PC-9 (cell line): ENCODE results near the gene MYO18B. TPM values are rescaled to one million over a fixed set of nuclear protein-coding genes. Genes with fewer than 3 reads are reported as not detected.
A peak's percentile ranks its signal among the peaks of the same experiment; 100 is the strongest.

Experiments
- BruUV-seq: library from RNA; stranded (reverse); fragments of 400-500 nt; replicated peaks from 2 replicates; lab custom pipeline; 2021; lab: Mats Ljungman, UMichigan
- CTCF ChIA-PET: fragments of 300-600 bp; sonication (Branson Sonifier 250); formaldehyde crosslinking; loops from one replicate; lab custom pipeline; 2022; ENCODE audit warnings: antibody characterized with exemption; lab: Charles Lee
- POLR2A ChIA-PET: fragments of 300-600 bp; sonication (Branson Sonifier 250); formaldehyde crosslinking; loops from one replicate; lab custom pipeline; 2022; ENCODE audit warnings: antibody characterized with exemption; ENCODE audit not compliant: unreplicated experiment; lab: Charles Lee
- DNase-seq, 2 experiments: peaks; one replicate each; pipeline versions ENCODE4 v3.0.0 to v3.0.0-alpha.2; 2015 to 2022; ENCODE audit warnings: mixed read lengths in 1 of 2
- H2AFZ ChIP-seq: fragments of 200-600 bp; sonication (generic); 2 replicates; pipeline ENCODE4 v1.8.1; 2017; ENCODE audit warnings: antibody characterized with exemption
- H3F3A ChIP-seq: fragments of 200-600 bp; sonication (generic); 2 replicates; pipeline ENCODE4 v1.8.1; 2017; ENCODE audit warnings: antibody characterized with exemption, mild to moderate bottlenecking, low read depth; ENCODE audit not compliant: insufficient read depth
- H3K27ac ChIP-seq: fragments of 200-600 bp; sonication (generic); 2 replicates; pipeline ENCODE4 v1.6.1; 2016; ENCODE audit warnings: mixed run types
- H3K27me3 ChIP-seq: fragments of 200-600 bp; sonication (generic); 2 replicates; pipeline ENCODE4 v1.6.1; 2016; ENCODE audit warnings: low read depth, mixed run types; ENCODE audit not compliant: insufficient read depth
- H3K36me3 ChIP-seq: fragments of 200-600 bp; sonication (generic); 2 replicates; pipeline ENCODE4 v1.6.1; 2016; ENCODE audit warnings: low read depth, mixed run types
- H3K4me1 ChIP-seq: fragments of 200-600 bp; sonication (generic); replicated peaks from 2 replicates; pipeline ENCODE4 v1.6.1; 2016; ENCODE audit warnings: mixed run types; ENCODE audit not compliant: insufficient read depth
- H3K4me2 ChIP-seq: fragments of 200-600 bp; sonication (generic); 2 replicates; pipeline ENCODE4 v1.6.1; 2017; ENCODE audit warnings: mixed run types
- H3K4me3 ChIP-seq: fragments of 200-600 bp; sonication (generic); 2 replicates; pipeline ENCODE4 v1.6.1; 2016; ENCODE audit warnings: mixed run types
- H3K79me2 ChIP-seq: fragments of 200-600 bp; sonication (generic); 2 replicates; pipeline ENCODE4 v1.6.1; 2017; ENCODE audit warnings: low read depth, mixed run types
- H3K9me2 ChIP-seq: fragments of 200-600 bp; sonication (generic); 2 replicates; pipeline ENCODE4 v1.8.1; 2017; ENCODE audit warnings: mild to moderate bottlenecking; ENCODE audit not compliant: insufficient read depth
- H3K9me3 ChIP-seq: fragments of 200-600 bp; sonication (generic); 2 replicates; pipeline ENCODE4 v1.8.1; 2016; ENCODE audit warnings: low read depth; ENCODE audit not compliant: insufficient read depth
- H4K20me1 ChIP-seq: fragments of 200-600 bp; sonication (generic); 2 replicates; pipeline ENCODE4 v1.8.1; 2017; ENCODE audit not compliant: insufficient read depth
- EZH2 ChIP-seq: fragments of 200-600 bp; sonication (generic); IDR thresholded peaks from 2 replicates; pipeline ENCODE4 v1.8.0; 2017; ENCODE audit warnings: antibody characterized with exemption, low read depth
- intact Hi-C: fragments of 100-400 bp; cut with micrococcal nuclease; formaldehyde crosslinking; loops from one replicate; pipeline ENCODE4 v1.10.0; 2022; ENCODE audit not compliant: unreplicated experiment
- total RNA-seq: library from RNA; stranded (reverse); gene quantifications from 2 replicates; pipeline ENCODE4 v1.2.3, GENCODE V29; 2021
- TF ChIP-seq, protein P1 (sequence below): fragments of 200-600 bp; sonication (generic); conservative IDR thresholded peaks from 2 replicates; pipeline ENCODE4 v1.6.1; 2017; ENCODE audit warnings: mixed run types, antibody characterized with exemption, mild to moderate bottlenecking, moderate library complexity

Gene MYO18B
- total RNA-seq, 1 experiment from 2014 or later = not detected

DNA sequence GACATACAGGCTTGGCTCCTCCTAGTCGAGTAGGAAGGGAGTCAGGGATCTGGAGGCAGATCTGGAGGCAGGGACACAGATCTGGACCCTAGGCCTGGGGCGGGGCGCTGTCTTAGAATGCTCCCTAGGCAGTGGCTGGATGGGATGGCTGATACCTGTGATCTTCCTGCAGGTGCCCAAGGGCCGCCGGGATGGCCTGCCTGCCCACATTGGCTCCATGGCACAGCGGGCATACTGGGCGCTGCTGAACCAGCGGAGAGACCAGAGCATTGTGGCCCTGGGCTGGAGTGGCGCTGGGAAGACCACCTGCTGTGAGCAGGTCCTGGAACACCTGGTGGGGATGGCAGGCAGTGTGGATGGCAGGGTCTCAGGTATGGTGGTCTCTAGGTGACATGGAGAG is 35.4 kb downstream of the MYO18B start:
- no TSS peak for BruUV-seq
- Histone ChIP-seq H3K9me3 (no peaks in the 10 kb centered on the region), H3K4me2 (no peak overlapping the region), H3F3A (no peaks in the 10 kb centered on the region), H3K79me2 (no peaks in the 10 kb centered on the region), H2AFZ (no peak overlapping the region), H3K9me2 (no peaks in the 10 kb centered on the region), H3K27ac (no peak overlapping the region), H4K20me1 (no peaks in the 10 kb centered on the region; the same call in 1 of the 2 replicates), H3K4me1 (no peaks in the 10 kb centered on the region), H3K27me3 (peaks cover 45% of the 10 kb centered on the region), H3K4me3 (no peak overlapping the region), H3K36me3 (no peaks in the 10 kb centered on the region)
- intact Hi-C loops = loop anchor here (10.0 kb wide), 3 partner anchors 73 to 573 kb away; no protein-coding TSS in a partner anchor
- POLR2A ChIA-PET = no interaction called here
- TF ChIP-seq, protein P1, sequence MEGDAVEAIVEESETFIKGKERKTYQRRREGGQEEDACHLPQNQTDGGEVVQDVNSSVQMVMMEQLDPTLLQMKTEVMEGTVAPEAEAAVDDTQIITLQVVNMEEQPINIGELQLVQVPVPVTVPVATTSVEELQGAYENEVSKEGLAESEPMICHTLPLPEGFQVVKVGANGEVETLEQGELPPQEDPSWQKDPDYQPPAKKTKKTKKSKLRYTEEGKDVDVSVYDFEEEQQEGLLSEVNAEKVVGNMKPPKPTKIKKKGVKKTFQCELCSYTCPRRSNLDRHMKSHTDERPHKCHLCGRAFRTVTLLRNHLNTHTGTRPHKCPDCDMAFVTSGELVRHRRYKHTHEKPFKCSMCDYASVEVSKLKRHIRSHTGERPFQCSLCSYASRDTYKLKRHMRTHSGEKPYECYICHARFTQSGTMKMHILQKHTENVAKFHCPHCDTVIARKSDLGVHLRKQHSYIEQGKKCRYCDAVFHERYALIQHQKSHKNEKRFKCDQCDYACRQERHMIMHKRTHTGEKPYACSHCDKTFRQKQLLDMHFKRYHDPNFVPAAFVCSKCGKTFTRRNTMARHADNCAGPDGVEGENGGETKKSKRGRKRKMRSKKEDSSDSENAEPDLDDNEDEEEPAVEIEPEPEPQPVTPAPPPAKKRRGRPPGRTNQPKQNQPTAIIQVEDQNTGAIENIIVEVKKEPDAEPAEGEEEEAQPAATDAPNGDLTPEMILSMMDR = no peak
- no peak for TF ChIP-seq EZH2
- DNase-seq = no peak
- CTCF ChIA-PET = no interaction called here

DNA sequence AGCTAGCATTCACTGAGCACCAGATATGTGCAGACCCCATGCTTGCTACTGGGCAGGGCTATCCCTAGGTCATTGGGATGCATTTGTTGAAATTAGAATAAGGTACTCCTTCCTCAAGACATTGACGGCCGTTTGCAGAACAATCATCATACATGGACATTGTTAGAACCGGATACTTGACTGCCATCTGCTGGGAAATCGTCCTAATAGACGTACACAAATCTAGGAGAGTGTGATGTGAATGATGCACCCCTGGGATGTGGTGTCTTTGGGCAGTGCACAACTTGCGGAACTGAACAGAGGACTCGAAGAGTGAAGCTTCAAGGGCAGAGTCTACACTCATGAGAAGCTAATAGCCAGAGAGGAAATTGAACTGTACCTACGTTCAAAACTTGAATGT is 35.9 kb downstream of the MYO18B start:
- POLR2A ChIA-PET = no interaction called here
- TF ChIP-seq, protein P1 = peak; percentile 46
- no peak for TF ChIP-seq EZH2
- H3K9me3 ChIP-seq = no peaks in the 10 kb centered on the region
- no peaks in the 10 kb centered on the region for H3F3A ChIP-seq
- CTCF ChIA-PET = no interaction called here
- H3K4me3 ChIP-seq = no peak overlapping the region
- no TSS peak for BruUV-seq
- H3K79me2 ChIP-seq = no peaks in the 10 kb centered on the region
- no peak for DNase-seq
- no peak overlapping the region for H2AFZ ChIP-seq
- peaks cover 48% of the 10 kb centered on the region for H3K27me3 ChIP-seq
- intact Hi-C loops = loop anchor here (10.0 kb wide), 3 partner anchors 73 to 573 kb away; no protein-coding TSS in a partner anchor
- H3K4me2 ChIP-seq = no peak overlapping the region
- H3K27ac ChIP-seq = no peak overlapping the region
- no peaks in the 10 kb centered on the region for H3K36me3 ChIP-seq
- H3K4me1 ChIP-seq = no peaks in the 10 kb centered on the region
- H4K20me1 ChIP-seq = no peaks in the 10 kb centered on the region; the same call in 1 of the 2 replicates
- no peaks in the 10 kb centered on the region for H3K9me2 ChIP-seq

DNA sequence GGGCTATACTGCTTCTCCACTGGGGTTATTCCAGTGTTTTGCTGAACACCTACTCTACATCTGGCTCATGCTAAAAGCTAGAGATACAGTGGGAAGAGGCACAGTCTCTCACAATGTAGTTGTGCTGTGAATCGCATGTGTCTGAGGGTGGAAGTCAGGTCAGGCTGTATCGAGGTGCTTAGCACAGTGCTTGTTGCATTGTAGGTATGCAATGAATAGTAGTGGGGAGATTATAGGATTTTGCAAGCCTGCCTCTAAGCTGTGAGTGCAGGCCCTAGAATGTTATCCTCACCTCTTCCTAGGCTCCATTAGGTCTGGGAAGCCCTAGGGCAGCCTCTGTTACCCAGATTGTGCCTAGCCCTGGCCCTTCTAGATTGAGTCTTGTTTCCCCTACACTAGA is 37.4 kb downstream of the MYO18B start:
- Histone ChIP-seq H3K9me2 (no peaks in the 10 kb centered on the region), H3K79me2 (no peaks in the 10 kb centered on the region), H3K27ac (no peak overlapping the region), H3K4me1 (no peaks in the 10 kb centered on the region), H3K4me3 (no peak overlapping the region), H4K20me1 (no peaks in the 10 kb centered on the region), H3F3A (no peaks in the 10 kb centered on the region), H3K4me2 (no peak overlapping the region), H3K27me3 (peaks cover 52% of the 10 kb centered on the region), H3K9me3 (no peaks in the 10 kb centered on the region), H3K36me3 (no peaks in the 10 kb centered on the region), H2AFZ (no peak overlapping the region)
- ChIA-PET CTCF (no interaction called here), POLR2A (no interaction called here)
- no peak for DNase-seq
- intact Hi-C loops = loop anchor here (10.0 kb wide), 3 partner anchors 75 to 575 kb away; no protein-coding TSS in a partner anchor
- BruUV-seq = no TSS peak
- TF ChIP-seq, protein P1 = no peak
- no peak for TF ChIP-seq EZH2
